GM21367 (cell line): ENCODE measurements around the gene STX1B.
"Not testable (repeated sequence)": the region's sequence is repeated elsewhere in the genome, so short reads cannot be mapped to it uniquely, and the experiment has no call there.

Source experiments
- ATAC-seq: cut with Tn5 transposase; IDR thresholded peaks from one replicate; pipeline ENCODE4 v1.9.1; 2021; ENCODE audit not compliant: unreplicated experiment

Gene STX1B

GRCh38 chr16:31010585-31011325, at the start of gene STX1B:
Gene STX1B, minus strand, starts transcription at chr16:31010638. Its CDS starts 242 bp downstream, at chr16:31010396.
- no peak for ATAC-seq

- ATAC-seq: no peak
These were observed 45.2 kb upstream of the STX1B start for GRCh38 chr16:31055613-31056012.

GRCh38 chr16:31052114-31052513, 41.7 kb upstream of the STX1B start:
- no peak for ATAC-seq

DNA sequence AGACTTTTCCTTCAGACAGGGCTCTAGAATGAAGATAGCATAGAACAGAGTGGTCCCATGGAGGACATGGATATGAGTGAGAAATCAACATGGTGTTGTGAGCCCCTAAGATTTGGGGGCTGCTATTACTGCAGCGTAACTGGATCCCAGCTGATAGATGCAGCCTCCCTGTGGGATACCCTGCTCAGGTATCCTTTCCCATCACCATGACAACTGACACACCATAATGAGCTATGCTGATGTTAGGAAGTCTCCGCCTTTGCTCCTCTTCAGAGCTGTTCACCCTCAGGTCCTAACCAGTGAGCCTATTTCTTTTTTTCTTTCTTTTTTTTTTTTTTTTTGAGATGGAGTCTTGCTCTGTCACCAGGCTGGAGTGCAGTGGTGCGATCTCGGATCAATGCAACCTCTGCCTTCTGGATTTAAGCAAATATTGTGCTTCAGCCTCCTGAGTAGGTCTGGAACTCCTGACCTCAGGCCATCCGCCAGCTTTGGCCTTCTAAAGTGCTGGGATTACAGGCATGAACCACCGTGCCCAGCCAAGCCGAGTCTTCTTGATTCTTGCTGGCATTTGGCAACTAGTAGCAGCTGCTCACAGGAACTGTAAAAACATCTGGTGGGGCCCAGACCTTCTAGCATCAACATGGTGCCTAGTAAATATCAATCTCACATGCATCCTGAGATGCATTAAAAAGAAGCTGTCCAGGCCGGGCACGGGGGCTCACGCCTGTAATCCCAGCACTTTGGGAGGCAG, 40.0 kb upstream of the STX1B start:
- no peak for ATAC-seq

DNA sequence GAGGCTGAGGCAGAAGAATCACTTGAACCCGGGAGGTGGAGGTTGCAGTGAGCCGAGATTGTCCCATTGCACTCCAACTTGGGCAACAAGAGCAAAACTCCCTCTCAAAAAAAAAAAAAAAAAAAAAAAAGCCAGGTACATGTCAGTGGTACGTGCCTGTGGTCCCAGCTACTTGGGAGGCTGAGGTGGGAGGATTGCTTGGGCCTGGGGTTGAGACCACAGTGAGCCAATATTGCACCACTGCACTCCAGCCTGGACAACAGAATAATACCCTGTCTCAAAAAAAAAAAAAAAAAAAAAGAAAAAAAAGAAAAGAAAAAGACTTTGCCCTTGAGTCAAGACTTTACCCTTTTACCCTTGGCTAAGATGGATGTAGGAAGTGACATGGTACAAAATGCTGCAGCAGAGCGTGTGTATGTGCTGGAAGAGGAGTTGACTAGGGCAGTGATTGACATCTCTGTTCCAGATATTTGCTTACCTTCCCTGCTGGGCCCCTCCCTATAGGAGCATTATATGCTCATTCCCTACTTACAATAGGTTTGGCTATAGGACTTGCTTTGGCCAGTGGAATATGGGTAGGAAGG, 33.6 kb upstream of the STX1B start:
- no peak for ATAC-seq

GRCh38 chr16:31043352-31043751, 32.9 kb upstream of the STX1B start:
- no peak for ATAC-seq

- no peak for ATAC-seq
These were observed 32.4 kb upstream of the STX1B start for GRCh38 chr16:31042866-31043265.

DNA sequence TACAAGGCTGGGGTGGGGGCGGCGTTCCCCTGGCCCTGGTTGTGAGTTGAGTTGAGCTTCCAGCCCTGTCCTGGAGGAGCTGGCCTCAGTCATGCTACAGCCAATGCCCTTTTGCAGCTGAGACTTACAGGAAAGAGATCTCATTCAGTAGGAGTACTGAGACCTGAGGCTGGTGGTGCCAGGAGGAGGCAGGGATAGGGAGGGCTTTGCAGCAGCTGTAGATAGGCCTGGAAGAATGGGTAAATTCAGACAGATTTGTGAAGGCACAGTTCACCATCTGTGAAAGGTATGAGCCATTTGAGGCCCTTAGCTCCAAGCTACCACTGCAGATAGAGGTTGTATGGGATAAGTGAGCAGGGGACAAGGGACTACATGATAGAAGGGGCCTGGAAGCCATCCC, 28.6 kb upstream of the STX1B start:
- no peak for ATAC-seq

- no peak for ATAC-seq
These were observed 26.3 kb upstream of the STX1B start for GRCh38 chr16:31036691-31037090.

- ATAC-seq: peak; percentile 29
These were observed 23.5 kb upstream of the STX1B start for GRCh38 chr16:31033709-31034492.

GRCh38 chr16:31032736-31033708, 22.6 kb upstream of the STX1B start, which contains the start of gene STX4:
Gene STX4, plus strand, starts transcription at chr16:31033558. Its CDS starts 248 bp downstream, at chr16:31033806.
- peak; percentile 69 for ATAC-seq

DNA sequence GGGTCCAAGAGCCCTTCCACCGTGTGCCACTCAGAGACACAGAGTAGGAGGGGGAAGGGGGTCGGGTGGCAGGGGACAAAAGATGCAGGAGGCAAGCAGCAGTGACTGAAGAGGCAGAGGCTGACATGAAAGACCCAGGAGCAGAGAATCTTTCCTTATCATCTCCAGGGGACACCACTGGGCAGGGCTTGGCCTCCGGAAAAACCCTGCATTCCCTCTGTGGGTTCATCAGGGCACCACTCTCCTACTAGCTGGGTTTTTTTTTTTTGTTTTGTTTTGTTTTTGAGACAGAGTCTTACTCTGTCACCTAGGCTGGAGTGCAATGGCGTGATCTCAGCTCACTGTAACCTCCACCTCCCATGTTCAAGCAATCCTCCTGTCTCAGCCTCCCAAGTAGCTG, 20.8 kb upstream of the STX1B start:
- no peak for ATAC-seq

- ATAC-seq: no peak
These were observed 18.8 kb upstream of the STX1B start for GRCh38 chr16:31029272-31029671.

DNA sequence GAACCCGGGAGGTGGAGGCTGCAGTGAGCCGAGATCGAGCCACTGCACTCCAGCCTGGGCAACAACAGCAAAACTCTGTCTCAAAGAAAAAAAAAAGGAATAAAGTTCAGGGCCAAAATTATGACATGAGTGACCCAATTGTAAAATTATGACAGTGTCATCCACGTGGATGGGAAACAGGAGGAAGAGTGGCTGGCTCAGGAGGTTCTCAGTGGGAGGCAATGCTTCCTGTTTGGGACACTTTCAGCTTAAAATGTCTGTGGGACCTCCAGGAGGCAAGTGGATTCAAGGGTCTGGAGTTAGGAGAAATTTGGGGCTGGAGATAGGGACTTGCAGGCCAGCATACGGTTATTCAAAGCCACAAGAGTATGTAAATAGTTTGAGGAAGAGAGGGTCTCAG, 14.9 kb upstream of the STX1B start:
- no peak for ATAC-seq

- ATAC-seq: no peak
These were observed 13.3 kb upstream of the STX1B start for GRCh38 chr16:31023627-31024226.

- no peak for ATAC-seq
These were observed 12.8 kb upstream of the STX1B start for GRCh38 chr16:31023252-31023602.

DNA sequence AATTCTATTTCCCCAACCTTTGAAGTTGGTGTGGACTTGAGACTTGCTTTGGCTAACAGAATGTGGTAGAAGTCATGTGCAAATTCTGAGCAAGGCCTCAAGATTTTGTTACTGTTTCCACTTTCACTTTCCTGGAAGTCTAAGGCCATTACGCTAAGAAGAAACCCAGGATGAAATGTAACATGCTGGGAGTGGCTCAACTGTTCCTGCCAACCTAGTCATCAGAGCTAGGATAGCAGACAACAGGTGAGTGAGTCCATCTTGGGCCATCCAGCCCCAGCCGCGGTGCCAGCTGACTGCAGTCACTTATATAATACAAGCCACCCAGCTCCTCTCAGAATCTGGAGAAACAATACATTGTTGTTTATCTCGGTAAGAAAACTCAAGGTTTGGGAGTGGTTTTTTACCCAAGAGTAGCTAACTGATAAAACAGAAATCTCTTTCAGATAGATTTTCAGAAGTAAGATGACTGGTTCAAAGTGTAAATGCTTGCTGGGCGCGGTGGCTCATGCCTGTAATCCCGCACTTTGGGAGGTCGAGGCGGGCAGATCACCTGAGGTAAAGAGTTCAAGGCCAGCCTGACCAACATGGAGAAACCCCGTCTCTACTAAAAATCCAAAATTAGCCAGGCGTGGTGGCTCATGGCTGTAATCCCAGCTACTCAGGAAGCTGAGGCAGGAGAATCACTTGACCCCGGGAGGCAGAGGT, 12.3 kb upstream of the STX1B start:
- no peak for ATAC-seq

DNA sequence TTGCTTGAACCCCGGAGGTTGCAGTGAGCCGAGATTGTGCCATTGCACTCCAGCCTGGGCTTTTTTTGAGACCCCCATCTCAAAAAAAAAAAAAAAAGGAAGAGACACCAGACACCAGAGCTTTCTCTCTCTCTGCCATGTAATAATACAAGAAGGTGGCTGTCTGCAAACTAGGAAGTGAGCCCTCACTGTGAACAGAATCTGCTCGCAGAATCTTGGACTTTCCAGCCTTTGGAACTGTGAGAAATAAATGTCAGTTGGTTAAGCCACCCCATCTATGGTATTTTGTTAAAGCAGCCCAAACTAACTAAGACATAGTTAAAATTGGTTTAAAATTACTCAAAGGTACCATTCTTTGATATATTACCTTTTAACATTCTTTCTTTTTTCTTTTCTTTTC, 10.1 kb upstream of the STX1B start:
- no peak for ATAC-seq

GRCh38 chr16:31017756-31018155, 7.3 kb upstream of the STX1B start:
- ATAC-seq: not testable (repeated sequence)
